PC-3 (cell line): ENCODE data around the gene LHX2. TPM values are rescaled to one million over a fixed set of nuclear protein-coding genes. Genes with fewer than 3 reads are reported as not detected.

Experiments used
- ATAC-seq: fragments of 200-7000 bp; cut with Tn5 transposase; 2 replicates; pipeline ENCODE4 v1.9.1; 2020; ENCODE audit warnings: mild to moderate bottlenecking, moderate library complexity
- BruUV-seq: library from RNA; stranded (reverse); fragments of 400-500 nt; replicated peaks from 2 replicates; lab custom pipeline; 2021; lab: Mats Ljungman, UMichigan
- CTCF ChIA-PET: fragments of 300-600 bp; sonication (Branson Sonifier 250); formaldehyde crosslinking; loops from one replicate; lab custom pipeline; 2022; ENCODE audit warnings: antibody characterized with exemption; lab: Charles Lee
- POLR2A ChIA-PET: fragments of 300-600 bp; sonication (Branson Sonifier 250); formaldehyde crosslinking; loops from one replicate; lab custom pipeline; 2022; ENCODE audit warnings: antibody characterized with exemption; ENCODE audit not compliant: unreplicated experiment; lab: Charles Lee
- DNase-seq: peaks from one replicate; pipeline ENCODE4 v3.0.0-alpha.2; 2015
- H2AFZ ChIP-seq: fragments of 300-600 bp; sonication (generic); 2 replicates; pipeline ENCODE4 v1.6.0; 2016; ENCODE audit warnings: antibody characterized with exemption, low read length
- H3F3A ChIP-seq: fragments of 300-600 bp; sonication (generic); one replicate; pipeline ENCODE4 v1.6.0; 2017; ENCODE audit warnings: antibody characterized with exemption, low read length, control low read depth, mild to moderate bottlenecking; ENCODE audit not compliant: unreplicated experiment
- H3K27ac ChIP-seq: fragments of 300-600 bp; sonication (generic); 2 replicates; pipeline ENCODE4 v1.5.1; 2016; ENCODE audit warnings: mild to moderate bottlenecking, low read length
- H3K27me3 ChIP-seq: fragments of 300-600 bp; sonication (generic); 2 replicates; pipeline ENCODE4 v1.6.1; 2016; ENCODE audit warnings: low read length, mixed read lengths
- H3K36me3 ChIP-seq: fragments of 300-600 bp; sonication (generic); 2 replicates; pipeline ENCODE4 v1.6.1; 2016; ENCODE audit warnings: low read depth, mixed run types, low read length, mixed read lengths
- H3K4me1 ChIP-seq: fragments of 300-600 bp; sonication (generic); 2 replicates; pipeline ENCODE4 v1.5.1; 2016; ENCODE audit warnings: low read length; ENCODE audit not compliant: insufficient read depth
- H3K4me2 ChIP-seq: fragments of 300-600 bp; sonication (generic); 2 replicates; pipeline ENCODE4 v1.6.0; 2016; ENCODE audit warnings: low read length
- H3K4me3 ChIP-seq: fragments of 300-600 bp; sonication (generic); 2 replicates; pipeline ENCODE4 v1.5.1; 2016; ENCODE audit warnings: mild to moderate bottlenecking, low read length, mixed read lengths
- H3K79me2 ChIP-seq: fragments of 300-600 bp; sonication (generic); 2 replicates; pipeline ENCODE4 v1.6.1; 2017; ENCODE audit warnings: low read length, mixed read lengths
- H3K9ac ChIP-seq: fragments of 300-600 bp; sonication (generic); 2 replicates; pipeline ENCODE4 v1.6.0; 2016; ENCODE audit warnings: mild to moderate bottlenecking, low read length
- H3K9me2 ChIP-seq: fragments of 300-600 bp; sonication (generic); replicated peaks from 2 replicates; pipeline ENCODE4 v1.6.1; 2016; ENCODE audit warnings: mixed run types, low read length, mixed read lengths
- H3K9me3 ChIP-seq: fragments of 300-600 bp; sonication (generic); 2 replicates; pipeline ENCODE4 v1.6.1; 2016; ENCODE audit warnings: low read length, mixed read lengths
- H4K20me1 ChIP-seq: fragments of 300-600 bp; sonication (generic); 2 replicates; pipeline ENCODE4 v1.6.1; 2016; ENCODE audit warnings: low read length, mixed read lengths
- EZH2 ChIP-seq: fragments of 300-600 bp; sonication (generic); IDR thresholded peaks from one replicate; pipeline ENCODE4 v1.6.1; 2017; ENCODE audit warnings: antibody characterized with exemption, mild to moderate bottlenecking, low read length; ENCODE audit not compliant: unreplicated experiment
- EZH2phosphoT487 ChIP-seq: fragments of 300-600 bp; sonication (generic); IDR thresholded peaks from 2 replicates; pipeline ENCODE4 v1.6.1; 2018; ENCODE audit warnings: mild to moderate bottlenecking, antibody characterized with exemption, low read length, borderline replicate concordance
- intact Hi-C: fragments of 100-400 bp; cut with micrococcal nuclease; formaldehyde crosslinking; loops from 2 replicates; pipeline ENCODE4 v1.9.0; 2023
- total RNA-seq: library from RNA; depleted of rRNA; stranded (reverse); fragments of >200 nt; gene quantifications from 2 replicates; pipeline ENCODE4 v1.2.3, GENCODE V29; 2014
- TF ChIP-seq, protein P1 (sequence below): fragments of 300-600 bp; sonication (generic); conservative IDR thresholded peaks from 2 replicates; pipeline ENCODE4 v1.5.1; 2017; ENCODE audit warnings: antibody characterized with exemption, low read depth, mild to moderate bottlenecking, low read length

Gene LHX2
- total RNA-seq, 1 experiment from 2014 or later, result 1.1 TPM

DNA sequence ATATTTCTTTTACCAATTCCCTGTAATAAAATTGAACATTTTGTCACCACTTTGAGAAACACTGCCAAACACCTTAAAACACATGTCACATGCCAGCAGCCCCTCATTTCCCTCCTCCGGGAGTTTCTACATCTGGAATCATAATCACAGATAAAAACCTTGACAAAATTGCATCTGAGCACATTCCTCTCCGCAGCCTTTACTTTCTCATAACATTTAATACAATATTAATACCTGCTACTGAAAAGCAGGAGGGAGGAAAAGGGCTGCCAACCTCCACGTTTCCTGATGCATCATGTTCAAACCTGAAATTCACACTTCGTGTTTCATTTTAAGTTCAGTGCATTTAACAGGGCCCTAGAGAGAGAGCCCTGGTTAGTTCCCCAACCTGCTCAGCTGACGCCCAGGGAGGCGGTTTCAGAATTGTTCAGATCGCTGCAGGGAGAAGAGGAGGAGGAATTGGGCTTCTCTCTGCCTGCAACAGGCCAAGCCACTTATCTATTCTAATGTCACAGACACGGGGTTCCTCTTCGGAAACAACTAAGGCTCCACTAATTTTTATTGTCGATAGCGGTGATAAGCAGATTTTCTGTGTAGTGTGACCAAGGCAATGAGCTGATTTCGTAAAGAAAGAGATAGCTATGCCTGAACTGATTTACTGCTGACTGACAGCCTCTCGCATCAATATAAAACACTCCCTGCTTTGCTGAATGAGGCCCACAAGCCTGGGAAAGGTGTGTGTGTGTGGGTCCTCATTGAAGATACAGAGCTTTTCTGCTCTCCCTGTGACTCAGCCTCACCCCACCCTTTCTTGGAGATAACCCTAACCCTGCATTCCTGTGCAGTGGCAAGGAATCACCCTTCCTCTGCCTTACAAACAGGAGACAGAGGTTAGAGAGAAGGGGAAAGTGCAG is 4.9 kb upstream of the LHX2 start:
- H3K9me2 ChIP-seq, result no peaks in the 10 kb centered on the region
- no peaks in the 10 kb centered on the region for H3K36me3 ChIP-seq
- BruUV-seq, result no TSS peak
- TF ChIP-seq EZH2phosphoT487, result no peak
- TF ChIP-seq EZH2, result no peak
- TF ChIP-seq, protein P1, sequence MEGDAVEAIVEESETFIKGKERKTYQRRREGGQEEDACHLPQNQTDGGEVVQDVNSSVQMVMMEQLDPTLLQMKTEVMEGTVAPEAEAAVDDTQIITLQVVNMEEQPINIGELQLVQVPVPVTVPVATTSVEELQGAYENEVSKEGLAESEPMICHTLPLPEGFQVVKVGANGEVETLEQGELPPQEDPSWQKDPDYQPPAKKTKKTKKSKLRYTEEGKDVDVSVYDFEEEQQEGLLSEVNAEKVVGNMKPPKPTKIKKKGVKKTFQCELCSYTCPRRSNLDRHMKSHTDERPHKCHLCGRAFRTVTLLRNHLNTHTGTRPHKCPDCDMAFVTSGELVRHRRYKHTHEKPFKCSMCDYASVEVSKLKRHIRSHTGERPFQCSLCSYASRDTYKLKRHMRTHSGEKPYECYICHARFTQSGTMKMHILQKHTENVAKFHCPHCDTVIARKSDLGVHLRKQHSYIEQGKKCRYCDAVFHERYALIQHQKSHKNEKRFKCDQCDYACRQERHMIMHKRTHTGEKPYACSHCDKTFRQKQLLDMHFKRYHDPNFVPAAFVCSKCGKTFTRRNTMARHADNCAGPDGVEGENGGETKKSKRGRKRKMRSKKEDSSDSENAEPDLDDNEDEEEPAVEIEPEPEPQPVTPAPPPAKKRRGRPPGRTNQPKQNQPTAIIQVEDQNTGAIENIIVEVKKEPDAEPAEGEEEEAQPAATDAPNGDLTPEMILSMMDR, result no peak
- no peak overlapping the region for H3K27ac ChIP-seq
- H3K9me3 ChIP-seq, result no peaks in the 10 kb centered on the region
- ChIA-PET CTCF (no interaction called here), POLR2A (no interaction called here)
- H3K4me2 ChIP-seq, result 0 out of 2 replicates have a peak overlapping the region, but pooled peaks have one; percentile 3
- no peak overlapping the region for H3K4me3 ChIP-seq
- ATAC-seq (no peak), DNase-seq (no peak)
- no peaks in the 10 kb centered on the region for H4K20me1 ChIP-seq
- no peaks in the 10 kb centered on the region for H3F3A ChIP-seq
- no peak overlapping the region for H3K9ac ChIP-seq
- peaks cover 93% of the 10 kb centered on the region for H3K27me3 ChIP-seq
- H3K79me2 ChIP-seq, result no peaks in the 10 kb centered on the region
- peaks cover 14% of the 10 kb centered on the region; the same call in 1 of the 2 replicates for H3K4me1 ChIP-seq
- intact Hi-C loops, result loop anchor here (10.0 kb wide), 1 partner anchor 72 kb away; the partner anchor contains the start of gene DENND1A
- no peak overlapping the region for H2AFZ ChIP-seq

DNA sequence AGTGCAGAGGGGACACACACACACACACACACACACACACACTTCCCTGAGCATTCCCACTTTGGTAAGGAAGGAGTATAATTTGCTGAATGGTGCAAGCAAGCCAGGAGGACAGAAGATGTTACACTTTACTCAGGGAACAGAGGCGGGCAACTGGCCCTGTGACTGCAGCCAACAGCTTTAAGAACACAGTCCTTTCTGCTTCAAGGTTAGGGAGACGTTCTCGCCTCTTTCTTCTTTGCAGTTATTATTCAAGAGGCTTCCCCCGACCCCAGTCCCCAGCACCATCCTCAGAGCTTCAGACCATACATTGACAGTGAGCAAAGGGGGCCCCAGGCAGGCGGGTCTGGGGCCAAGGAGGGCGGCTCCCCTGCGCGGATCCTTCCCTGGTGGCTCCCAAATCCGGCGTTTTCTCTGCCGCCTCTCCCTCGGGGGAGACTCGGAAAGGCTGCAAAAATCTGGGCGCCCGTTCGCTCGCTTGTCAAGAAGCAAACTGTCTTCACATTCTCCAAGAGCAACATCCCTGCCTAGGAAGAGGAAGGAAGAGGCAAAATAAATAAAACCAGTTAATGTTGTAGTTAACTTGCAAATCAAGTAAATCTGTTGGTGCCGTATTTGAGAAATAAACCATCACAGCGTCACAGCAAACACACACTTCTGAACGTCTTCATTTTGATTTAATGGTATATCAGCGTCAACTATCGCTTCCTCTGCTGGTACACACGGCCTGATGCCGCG is 3.8 kb upstream of the LHX2 start:
- POLR2A ChIA-PET, result no interaction called here
- TF ChIP-seq EZH2phosphoT487 (no peak), EZH2 (no peak)
- TF ChIP-seq, protein P1, result no peak
- no peak for DNase-seq
- ATAC-seq, result no peak
- peak overlapping the region; percentile 56 for H3K4me3 ChIP-seq
- CTCF ChIA-PET, result no interaction called here
- H3K9ac ChIP-seq, result no peak overlapping the region
- no peaks in the 10 kb centered on the region for H3K9me3 ChIP-seq
- H4K20me1 ChIP-seq, result no peaks in the 10 kb centered on the region
- no peak overlapping the region for H2AFZ ChIP-seq
- H3K79me2 ChIP-seq, result no peaks in the 10 kb centered on the region
- no peak overlapping the region for H3K27ac ChIP-seq
- no peaks in the 10 kb centered on the region for H3K9me2 ChIP-seq
- H3K27me3 ChIP-seq, result peaks cover 82% of the 10 kb centered on the region
- H3K4me1 ChIP-seq, result peaks cover 14% of the 10 kb centered on the region; the same call in 1 of the 2 replicates
- no peaks in the 10 kb centered on the region for H3K36me3 ChIP-seq
- intact Hi-C loops, result loop anchor here (10.0 kb wide), 1 partner anchor 73 kb away; the partner anchor contains the start of gene DENND1A
- H3F3A ChIP-seq, result no peaks in the 10 kb centered on the region
- peak overlapping the region; percentile 72 for H3K4me2 ChIP-seq
- BruUV-seq, result no TSS peak
